Stimulated activated CD8-positive, alpha-beta memory T cell treated with anti-CD3 and anti-CD28 coated beads, Interleukin-7, amount 100 ng/mL, for 48 hours (primary cell): ENCODE results near the gene MYH13.

Experiments used
- DNase-seq, 2 donors: peaks; one replicate each; pipeline ENCODE4 v3.0.0-alpha.2; 2020; ENCODE audit warnings: low read depth in 1 of 2; ENCODE audit errors: extremely low read depth in 1 of 2

The MYH13 gene

GRCh38 chr17:10372906-10373305 is at the start of gene MYH13:
MYH13 (minus strand) TSS chr17:10373006; CDS start chr17:10364530, 8,476 bp downstream.
- no peak for DNase-seq

- DNase-seq: no peak
These were observed 49.2 kb upstream of the MYH13 start, which contains the start of gene MYH8 for GRCh38 chr17:10421900-10422542. MYH8 (minus strand) TSS chr17:10421950; CDS start chr17:10420227, 1,723 bp downstream.

GRCh38 chr17:10421211-10421610 is 48.4 kb upstream of the MYH13 start:
- no peak for DNase-seq

- DNase-seq: no peak
These were observed 48.0 kb upstream of the MYH13 start for GRCh38 chr17:10420811-10421210.

DNA sequence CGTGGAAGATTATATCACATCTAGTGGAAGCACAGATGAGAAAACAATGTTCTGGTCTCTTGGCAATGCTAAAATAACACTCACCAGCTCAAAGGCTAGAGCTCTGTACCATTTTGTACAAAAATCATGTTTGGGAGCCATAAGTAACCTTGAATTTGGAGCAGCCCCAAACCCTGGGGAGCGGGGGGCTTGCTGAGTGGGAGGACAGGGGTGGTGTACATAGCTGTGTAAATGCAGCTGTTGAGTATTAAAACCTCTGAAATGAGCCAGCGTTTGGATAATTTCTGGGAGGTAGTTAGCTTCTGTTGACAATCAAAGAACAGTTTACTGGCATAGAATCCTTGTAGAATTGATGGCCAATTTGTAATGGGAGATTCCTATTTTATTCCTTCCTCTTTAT is 44.6 kb upstream of the MYH13 start:
- no peak for DNase-seq

DNA sequence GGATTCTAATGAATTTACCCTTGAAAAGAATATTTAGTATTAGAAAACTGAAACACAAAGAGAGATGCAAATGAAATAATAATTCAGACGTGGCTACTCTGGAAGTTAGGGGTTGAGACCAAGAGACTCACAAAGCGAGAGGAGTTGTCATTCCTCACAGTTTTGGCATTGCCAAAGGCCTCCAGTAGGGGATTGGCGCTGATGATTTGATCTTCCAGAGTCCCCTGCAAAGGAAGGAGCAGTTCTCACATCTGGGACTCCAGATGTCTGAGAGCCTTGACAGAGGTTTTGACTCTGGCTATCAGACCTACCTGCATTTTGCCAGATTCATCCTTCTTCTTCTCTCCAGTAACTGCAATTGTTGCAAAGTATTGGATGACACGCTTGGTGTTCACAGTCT is 42.4 kb upstream of the MYH13 start:
- DNase-seq: no peak

GRCh38 chr17:10403589-10403988 is 30.8 kb upstream of the MYH13 start:
- no peak for DNase-seq

GRCh38 chr17:10398352-10398751 is 25.5 kb upstream of the MYH13 start:
- no peak for DNase-seq

GRCh38 chr17:10396524-10397163 is 23.8 kb upstream of the MYH13 start:
- DNase-seq: no peak

- no peak for DNase-seq
These were observed 21.5 kb upstream of the MYH13 start for GRCh38 chr17:10394201-10394887.

GRCh38 chr17:10392880-10393279 is 20.1 kb upstream of the MYH13 start:
- no peak for DNase-seq

- DNase-seq: no peak
These were observed 13.1 kb upstream of the MYH13 start for GRCh38 chr17:10385871-10386270.

- DNase-seq: no peak
These were observed 11.4 kb upstream of the MYH13 start for GRCh38 chr17:10384175-10384574.

GRCh38 chr17:10380631-10381408 is 8.0 kb upstream of the MYH13 start:
- DNase-seq: no peak

DNA sequence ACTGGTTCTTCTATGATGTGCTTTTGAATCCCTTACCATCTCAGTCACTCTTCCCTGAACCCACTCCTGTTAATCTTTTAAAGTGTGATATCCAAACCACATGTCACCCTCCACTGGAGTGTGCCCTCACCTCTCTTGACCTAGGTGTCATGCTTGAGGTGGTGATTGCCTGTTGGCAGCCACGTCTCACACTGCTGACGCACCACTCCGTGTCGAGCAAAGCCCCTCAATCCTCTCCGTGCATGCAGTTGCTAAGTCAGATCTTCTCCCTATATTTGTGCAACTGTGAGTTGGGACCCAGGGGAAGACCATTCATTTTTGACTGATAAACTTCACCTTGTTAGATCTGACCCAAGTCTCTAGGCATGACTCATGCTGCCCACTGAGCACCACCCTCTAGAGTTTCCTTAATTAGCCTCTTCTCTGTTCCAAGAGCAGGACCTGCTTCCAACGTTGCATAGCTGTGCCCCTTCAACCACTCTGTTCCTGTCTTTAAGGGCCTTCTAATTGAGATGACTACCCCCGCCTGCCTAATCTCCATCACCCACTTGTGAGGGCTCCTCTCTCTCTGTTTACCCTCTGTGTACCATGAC is 2.7 kb downstream of the MYH13 start:
- no peak for DNase-seq

DNA sequence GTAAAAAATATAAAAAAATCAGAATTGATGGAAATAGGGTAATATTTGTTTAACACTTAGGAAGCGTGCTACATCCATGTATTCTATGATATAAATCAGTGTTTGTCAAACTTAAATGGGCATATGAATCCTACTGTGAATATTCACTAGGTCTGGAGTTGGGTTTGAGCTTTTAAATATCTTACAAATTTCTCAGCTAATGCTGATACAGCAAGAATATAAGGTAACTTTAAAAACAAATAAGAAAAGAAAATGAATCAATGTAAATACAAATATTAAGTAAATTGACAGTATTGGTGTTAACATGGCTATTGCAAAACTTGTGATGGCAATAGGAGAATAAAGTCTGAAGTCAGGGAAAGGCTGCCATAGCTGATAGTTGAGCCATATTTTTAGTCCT is 3.6 kb downstream of the MYH13 start:
- no peak for DNase-seq

DNA sequence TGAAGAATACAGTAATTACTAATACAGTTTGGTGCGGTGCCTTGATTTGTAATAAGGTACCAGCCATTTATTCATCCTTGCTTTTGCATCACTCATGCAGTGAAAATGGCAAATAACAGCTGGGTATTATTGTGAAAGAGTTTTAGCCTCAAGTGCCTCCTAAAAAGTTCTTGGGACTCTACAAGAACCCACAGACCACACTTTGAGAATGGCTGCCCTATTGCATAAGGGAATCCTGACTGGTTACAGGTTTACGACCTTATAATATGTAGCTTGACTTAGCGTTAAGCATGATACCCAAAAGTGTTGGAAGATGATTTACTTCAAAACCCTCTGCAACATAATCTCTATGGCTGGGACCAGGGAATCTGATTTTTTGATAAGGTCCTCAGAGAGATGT is 4.2 kb downstream of the MYH13 start:
- DNase-seq: no peak

DNA sequence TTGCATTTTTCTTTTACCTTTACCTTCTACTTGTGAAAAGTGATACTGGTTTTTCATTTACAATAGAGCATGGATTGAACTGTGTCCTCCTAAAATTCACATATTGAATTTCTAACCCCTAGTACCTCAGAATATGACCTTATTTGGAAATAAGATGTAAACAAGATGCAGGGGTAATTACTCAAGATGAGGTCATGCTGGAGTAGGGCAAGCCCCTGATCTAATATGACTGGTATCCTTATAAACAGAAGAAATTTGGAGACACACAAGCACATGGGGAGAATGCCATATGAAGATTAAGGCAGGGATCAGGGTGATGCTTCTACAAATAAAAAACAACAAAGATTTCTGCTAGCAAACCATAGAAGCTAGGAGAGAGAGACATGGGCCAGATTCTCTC is 12.2 kb downstream of the MYH13 start:
- DNase-seq: no peak

DNA sequence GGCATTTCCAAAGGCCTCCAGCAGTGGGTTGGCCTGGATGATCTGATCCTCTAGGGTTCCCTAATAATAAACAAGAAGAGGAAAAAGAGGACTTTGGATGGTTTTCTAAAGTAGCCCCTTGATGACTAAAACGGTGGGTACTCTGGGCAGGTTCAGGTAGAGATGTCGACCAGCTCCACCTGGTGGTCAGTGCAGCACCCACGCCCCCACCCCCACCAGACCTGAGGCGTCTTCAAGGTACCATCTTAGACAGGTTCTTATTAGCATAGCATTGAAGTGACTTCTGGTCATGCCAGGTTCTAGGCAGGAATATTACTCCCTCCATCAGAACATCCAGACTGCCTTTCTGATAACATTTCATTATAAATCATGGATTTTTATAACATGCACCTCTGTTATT is 15.0 kb downstream of the MYH13 start:
- no peak for DNase-seq

DNA sequence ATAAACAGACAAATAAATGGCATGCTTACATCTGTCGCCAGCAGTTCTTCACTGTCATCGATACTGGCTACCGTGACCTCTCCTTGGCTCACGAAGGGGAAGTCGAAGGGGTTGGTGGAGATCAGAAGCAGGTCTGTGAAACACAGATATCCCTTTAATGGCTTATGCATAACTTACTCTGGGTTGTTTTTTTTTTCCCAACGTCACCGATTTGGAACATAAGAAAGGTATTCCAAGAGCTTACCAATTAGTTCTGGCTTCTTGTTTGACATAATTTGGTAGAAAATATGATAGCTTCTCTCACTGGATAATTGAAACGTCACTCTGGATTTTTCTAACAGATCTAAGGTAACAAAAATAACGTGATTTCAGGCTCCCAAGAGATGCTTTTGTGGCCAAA is 18.2 kb downstream of the MYH13 start:
- no peak for DNase-seq

- DNase-seq: no peak
These were observed 19.9 kb downstream of the MYH13 start for GRCh38 chr17:10352893-10353292.
